A549 (cell line): ENCODE data around the gene C3orf20. TPM values are rescaled to one million over a fixed set of nuclear protein-coding genes. Genes with fewer than 3 reads are reported as not detected.

ENCODE experiments used
- ATAC-seq, 2 experiments: fragments of 200-7000 bp in 1 of 2; fragments of >200 bp in 1 of 2; cut with Nextera tagmentation in 1 of 2; cut with Tn5 transposase in 1 of 2; 3 replicates each; pipeline versions ENCODE4 v1.8.0 to v1.9.1; 2018 to 2020; ENCODE audit warnings: mild to moderate bottlenecking in 1 of 2, moderate library complexity in 1 of 2
- CTCF ChIA-PET: fragments of 300-600 bp; sonication (Branson Sonifier 250); formaldehyde crosslinking; extraction: SDS; loops from one replicate; lab custom pipeline; 2021; ENCODE audit warnings: antibody characterized with exemption, inconsistent platforms; lab: Yijun Ruan, JAX
- POLR2A ChIA-PET: fragments of 350-600 bp; formaldehyde crosslinking; extraction: SDS; loops from one replicate; lab custom pipeline; 2021; ENCODE audit warnings: antibody characterized with exemption, inconsistent platforms; lab: Yijun Ruan, JAX
- DNase-seq, 2 experiments: peaks; one replicate each; pipeline versions ENCODE4 v3.0.0 to v3.0.0-alpha.2; 2011 to 2016; ENCODE audit warnings: low read depth in 1 of 2, low spot score in 1 of 2
- FAIRE-seq: peaks from 2 replicates; lab custom pipeline; 2011; peaks lifted over from hg19 to GRCh38; lab: Jason Lieb, UNC
- H3K27ac ChIP-seq, 2 experiments: fragments of >200 bp; sonication (Bioruptor Twin); formaldehyde crosslinking; 3 replicates each; pipeline ENCODE4 v1.5.1; 2016 to 2017
- H3K4me1 ChIP-seq: fragments of >200 bp; sonication (Bioruptor Twin); formaldehyde crosslinking; 3 replicates; pipeline ENCODE4 v1.6.1; 2016
- H3K4me2 ChIP-seq: fragments of >200 bp; sonication (Bioruptor Twin); formaldehyde crosslinking; 3 replicates; pipeline ENCODE4 v1.6.1; 2016
- H3K4me3 ChIP-seq: fragments of >200 bp; sonication (Bioruptor Twin); formaldehyde crosslinking; 3 replicates; pipeline ENCODE4 v1.5.1; 2016
- H3K9me3 ChIP-seq: fragments of >200 bp; sonication (Bioruptor Twin); formaldehyde crosslinking; 3 replicates; pipeline ENCODE4 v1.6.1; 2016
- CEBPB ChIP-seq, 2 experiments: fragments of >200 bp in 1 of 2; sonication (Bioruptor Twin) in 1 of 2; formaldehyde crosslinking in 1 of 2; IDR thresholded peaks; 2 replicates each; pipeline ENCODE4 v1.6.1; 2012 to 2016
- EHF ChIP-seq: fragments of 250-450 bp; sonication (Bioruptor Pico); IDR thresholded peaks from 2 replicates; pipeline ENCODE4 v1.5.0; 2020; ENCODE audit warnings: mild to moderate bottlenecking
- EHMT2 ChIP-seq: fragments of 200-600 bp; sonication (generic); IDR thresholded peaks from 2 replicates; pipeline ENCODE4 v1.6.1; 2016; ENCODE audit warnings: antibody characterized with exemption, low read depth, mild to moderate bottlenecking, moderate library complexity
- FOXS1 ChIP-seq: fragments of 250-450 bp; sonication (Bioruptor Pico); IDR thresholded peaks from 2 replicates; pipeline ENCODE4 v1.5.0; 2020; ENCODE audit warnings: mild to moderate bottlenecking, moderate library complexity
- HDAC2 ChIP-seq: fragments of 200-600 bp; sonication (generic); IDR thresholded peaks from 2 replicates; pipeline ENCODE4 v1.6.1; 2016
- JUNB ChIP-seq: fragments of >200 bp; sonication (Bioruptor Twin); formaldehyde crosslinking; IDR thresholded peaks from 2 replicates; pipeline ENCODE4 v1.6.1; 2016
- MYC ChIP-seq: IDR thresholded peaks from 2 replicates; pipeline ENCODE4 v1.6.1; 2012; ENCODE audit warnings: mild to moderate bottlenecking, inconsistent platforms, low read length, improper control_type of control experiment, borderline replicate concordance
- PBX3 ChIP-seq: IDR thresholded peaks from 2 replicates; pipeline ENCODE4 v1.6.1; 2012
- RCOR1 ChIP-seq: fragments of 150-350 bp; IDR thresholded peaks from 2 replicates; pipeline ENCODE4 v1.6.1; 2014; ENCODE audit warnings: antibody characterized with exemption, low read length, low read depth
- RFX5 ChIP-seq: fragments of 450-650 bp; IDR thresholded peaks from 2 replicates; pipeline ENCODE4 v1.7.1; 2014; ENCODE audit warnings: antibody characterized with exemption, mild to moderate bottlenecking, moderate library complexity
- SMC3 ChIP-seq: fragments of >200 bp; sonication (Bioruptor Twin); formaldehyde crosslinking; IDR thresholded peaks from 3 replicates; pipeline ENCODE4 v1.6.1; 2018; ENCODE audit warnings: inconsistent platforms
- ZSCAN20 ChIP-seq: fragments of 250-450 bp; sonication (Bioruptor Pico); IDR thresholded peaks from 2 replicates; pipeline ENCODE4 v1.8.0; 2022; ENCODE audit warnings: mild to moderate bottlenecking, moderate library complexity
- WGBS: methylation state at CpG from one replicate; pipeline ENCODE4 v1.1.6; 2017; ENCODE audit errors: missing lambda C conversion rate; 5-methylcytosine and 5-hydroxymethylcytosine counted together
- polyA plus RNA-seq, 4 experiments: library from polyadenylated mRNA; depleted of rRNA in 3 of 4; stranded (reverse); fragments of >200 nt; fragmentation: RNase III in 1 of 4; extraction: RNeasy Plus Mini Kit Qiagen cat#74134 plus additional on column Dnase treatment in 1 of 4; gene quantifications; 2 replicates in 3 of 4; 3 replicates in 1 of 4; pipeline ENCODE4 v1.2.3, GENCODE V29; 2011 to 2017
- TF ChIP-seq, protein P1 (sequence below): fragments of >200 bp; sonication (Bioruptor Twin); formaldehyde crosslinking; IDR thresholded peaks from 3 replicates; pipeline ENCODE4 v1.5.1; 2016

Gene C3orf20
- polyA plus RNA-seq, 2 of the 4 experiments (the other 2 are of a cell fraction), result 0.05 TPM; not detected in 1

DNA sequence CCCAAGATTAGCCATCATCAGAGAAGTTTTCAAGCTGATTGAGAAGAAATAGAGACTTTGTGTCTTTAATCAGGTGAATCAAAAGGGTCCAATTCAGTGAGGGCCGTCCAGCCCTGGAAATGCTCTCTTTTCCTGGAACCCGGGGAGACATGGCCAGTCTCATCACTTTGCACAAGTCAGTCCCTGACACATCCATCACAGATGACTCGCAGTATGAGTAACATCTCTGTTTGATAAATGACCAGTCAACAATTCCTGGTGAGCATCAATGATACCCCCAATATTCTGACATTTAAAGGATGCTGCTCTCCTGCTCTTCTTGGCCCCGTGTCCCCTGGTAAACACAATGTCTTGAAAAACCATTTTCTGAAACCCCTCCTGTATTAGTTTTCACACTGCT is 26.7 kb downstream of the C3orf20 start:
- ChIA-PET POLR2A (no interaction called here), CTCF (interaction anchor here (0.5 kb wide), 1 partner anchor 37 kb away, joined by 3 read pairs; no protein-coding TSS in a partner anchor)
- ATAC-seq, result no peak
- H3K27ac ChIP-seq, result no peak overlapping the region
- no peak overlapping the region for H3K4me2 ChIP-seq
- DNase-seq, result no peak
- H3K4me1 ChIP-seq, result no peaks in the 10 kb centered on the region
- WGBS, result 29% methylated on average over 4 of the region's 4 CpGs
- TF ChIP-seq EHMT2 (no peak), PBX3 (no peak)
- FAIRE-seq, result no peak
- no peaks in the 10 kb centered on the region for H3K9me3 ChIP-seq
- no peak overlapping the region for H3K4me3 ChIP-seq

DNA sequence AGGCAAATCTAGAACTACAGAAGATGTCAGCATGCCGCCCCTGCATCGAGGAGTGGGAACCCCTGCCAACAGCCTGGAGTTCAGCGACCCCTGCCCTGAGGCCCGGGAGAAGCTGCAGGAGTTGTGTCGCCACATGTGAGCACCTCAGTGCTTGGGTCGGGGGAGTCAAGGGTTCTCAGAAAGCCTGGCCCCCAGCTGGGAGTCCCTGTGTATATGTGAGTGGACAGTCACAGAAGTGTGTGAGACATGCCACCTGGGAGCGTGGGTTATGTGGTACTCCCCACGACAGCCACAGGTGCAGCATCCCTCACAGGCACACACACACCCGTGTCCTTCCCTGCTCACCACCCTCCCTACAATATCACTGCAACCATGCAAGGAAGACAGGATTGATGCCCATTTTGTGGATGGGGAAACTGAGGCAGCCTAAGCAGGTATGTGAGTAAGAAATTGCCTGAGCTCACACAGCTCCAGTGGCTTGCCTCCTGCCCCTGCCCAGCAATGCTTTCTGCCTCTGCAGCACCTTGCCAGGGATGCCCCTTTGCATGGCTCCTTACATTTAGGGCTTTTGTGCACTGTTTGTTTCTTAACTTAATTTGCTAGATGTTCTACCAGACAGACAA is 28.3 kb downstream of the C3orf20 start:
- H3K4me1 ChIP-seq, result no peaks in the 10 kb centered on the region
- no peak for ATAC-seq
- CTCF ChIA-PET, result no interaction called here
- TF ChIP-seq EHF (CRISPR knock-in tag) (no peak), RCOR1 (no peak), MYC (no peak), FOXS1 (CRISPR knock-in tag) (no peak), PBX3 (no peak), JUNB (no peak)
- TF ChIP-seq, protein P1, sequence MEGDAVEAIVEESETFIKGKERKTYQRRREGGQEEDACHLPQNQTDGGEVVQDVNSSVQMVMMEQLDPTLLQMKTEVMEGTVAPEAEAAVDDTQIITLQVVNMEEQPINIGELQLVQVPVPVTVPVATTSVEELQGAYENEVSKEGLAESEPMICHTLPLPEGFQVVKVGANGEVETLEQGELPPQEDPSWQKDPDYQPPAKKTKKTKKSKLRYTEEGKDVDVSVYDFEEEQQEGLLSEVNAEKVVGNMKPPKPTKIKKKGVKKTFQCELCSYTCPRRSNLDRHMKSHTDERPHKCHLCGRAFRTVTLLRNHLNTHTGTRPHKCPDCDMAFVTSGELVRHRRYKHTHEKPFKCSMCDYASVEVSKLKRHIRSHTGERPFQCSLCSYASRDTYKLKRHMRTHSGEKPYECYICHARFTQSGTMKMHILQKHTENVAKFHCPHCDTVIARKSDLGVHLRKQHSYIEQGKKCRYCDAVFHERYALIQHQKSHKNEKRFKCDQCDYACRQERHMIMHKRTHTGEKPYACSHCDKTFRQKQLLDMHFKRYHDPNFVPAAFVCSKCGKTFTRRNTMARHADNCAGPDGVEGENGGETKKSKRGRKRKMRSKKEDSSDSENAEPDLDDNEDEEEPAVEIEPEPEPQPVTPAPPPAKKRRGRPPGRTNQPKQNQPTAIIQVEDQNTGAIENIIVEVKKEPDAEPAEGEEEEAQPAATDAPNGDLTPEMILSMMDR, result no peak
- no peak for DNase-seq
- no peak overlapping the region for H3K27ac ChIP-seq
- H3K4me3 ChIP-seq, result no peak overlapping the region
- no peak for FAIRE-seq
- 0 out of 3 replicates have a peak, but pooled peaks cover 3% of the 10 kb centered on the region for H3K9me3 ChIP-seq
- no peak overlapping the region for H3K4me2 ChIP-seq
- POLR2A ChIA-PET, result no interaction called here
- WGBS, result 51% methylated on average over 7 of the region's 9 CpGs

DNA sequence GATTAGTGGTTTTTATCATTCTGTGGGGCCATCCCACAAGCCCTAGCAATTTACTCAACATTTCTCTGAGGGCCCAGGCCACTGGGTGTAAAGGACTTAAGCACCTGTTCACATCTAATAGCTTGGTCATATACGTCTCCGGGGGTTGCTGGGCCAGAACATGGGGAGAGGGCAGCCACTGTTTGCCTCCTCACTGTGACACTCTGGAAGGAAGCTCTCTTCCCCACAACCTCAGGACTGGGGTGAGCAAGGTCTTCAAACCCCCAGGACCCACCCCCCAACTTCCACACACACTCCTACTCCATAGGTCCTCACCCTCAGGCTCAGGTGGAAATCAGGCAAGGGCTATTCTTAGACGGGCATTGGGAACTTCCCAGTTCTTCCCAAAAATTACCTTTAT is 28.9 kb downstream of the C3orf20 start:
- no peaks in the 10 kb centered on the region for H3K4me1 ChIP-seq
- WGBS, result 77% methylated on average over 3 of the region's 3 CpGs
- DNase-seq (no peak), FAIRE-seq (no peak), ATAC-seq (no peak)
- H3K27ac ChIP-seq, result no peak overlapping the region
- H3K4me3 ChIP-seq, result no peak overlapping the region
- POLR2A ChIA-PET, result no interaction called here
- 0 out of 3 replicates have a peak, but pooled peaks cover 4% of the 10 kb centered on the region for H3K9me3 ChIP-seq
- CTCF ChIA-PET, result no interaction called here
- TF ChIP-seq RFX5, result 0 out of 2 replicates have a peak, but pooled peaks have one; percentile 59
- no peak for TF ChIP-seq HDAC2
- H3K4me2 ChIP-seq, result no peak overlapping the region

GRCh38 chr3:14706096-14706495 is 31.2 kb downstream of the C3orf20 start:
- ATAC-seq (0 out of 6 replicates have a peak, but pooled peaks of 1 of the 2 experiments have one; percentile 19), FAIRE-seq (no peak), DNase-seq (no peak)
- TF ChIP-seq CEBPB (IDR thresholded peaks at IDR 0.05) (no peak), RCOR1 (no peak), EHF (CRISPR knock-in tag) (no peak), SMC3 (no peak), ZSCAN20 (CRISPR knock-in tag) (no peak)
- WGBS, result 79% methylated on average over 5 of the region's 5 CpGs
- ChIA-PET POLR2A (no interaction called here), CTCF (no interaction called here)
- H3K4me1 ChIP-seq, result no peaks in the 10 kb centered on the region
- H3K4me2 ChIP-seq, result no peak overlapping the region
- H3K4me3 ChIP-seq, result no peak overlapping the region
- H3K27ac ChIP-seq, result no peak overlapping the region
- H3K9me3 ChIP-seq, result 0 out of 3 replicates have a peak, but pooled peaks cover 4% of the 10 kb centered on the region
